ENCODE measurements around the gene TEKT2.

Gene TEKT2

GRCh38 chr1:36137776-36138175 lies 53.9 kb downstream of the TEKT2 start:
- Histone ChIP-seq H3K4me1 (ENCODE audit: insufficient read depth, low read length, poor library complexity, severe bottlenecking) (peaks cover 5% of the 10 kb centered on the region), H3F3A (ENCODE audit: low read depth) (no peaks in the 10 kb centered on the region), H3K4me2 (ENCODE audit: low read depth, low read length, poor library complexity, severe bottlenecking) (no peak overlapping the region), H3K9me2 (replicated peaks; ENCODE audit: low read depth, low read length) (no peaks in the 10 kb centered on the region), H4K20me1 (ENCODE audit: insufficient read depth, low read length, poor library complexity, severe bottlenecking) (no peaks in the 10 kb centered on the region), H3K36me3 (ENCODE audit: insufficient read depth, low read length) (peaks cover 27% of the 10 kb centered on the region; the same call in 1 of the 2 replicates), H2AFZ (ENCODE audit: low read length) (no peak overlapping the region), H3K9ac (ENCODE audit: low read depth, low read length, poor library complexity, severe bottlenecking) (no peak overlapping the region), H3K79me2 (ENCODE audit: insufficient read depth, low read length) (peaks cover 9% of the 10 kb centered on the region), H3K9me3 (ENCODE audit: insufficient read depth, low read depth, low read length) (no peaks in the 10 kb centered on the region), H3K4me3 (ENCODE audit: low read length, poor library complexity, severe bottlenecking) (no peak overlapping the region), H3K27me3 (ENCODE audit: insufficient read depth, low read length, poor library complexity, severe bottlenecking) (no peaks in the 10 kb centered on the region)
- TF ChIP-seq CTCF (conservative IDR thresholded peaks at IDR 0.05; ENCODE audit: low read length) (no peak), EZH2phosphoT487 (IDR thresholded peaks at IDR 0.05; ENCODE audit: borderline replicate concordance) (no peak)

All from Loucy (cell line).